MCF 10A (cell line): Measurements from ENCODE around the gene PANK2. TPM values are rescaled to one million over a fixed set of nuclear protein-coding genes. Genes with fewer than 3 reads are reported as not detected.
A peak's percentile ranks its signal among the peaks of the same experiment; 100 is the strongest.
"Not testable (repeated sequence)": the region's sequence is repeated elsewhere in the genome, so short reads cannot be mapped to it uniquely, and the experiment has no call there.

ENCODE experiments used
- Bru-seq: library from RNA; stranded (reverse); fragments of 400-500 nt; gene quantifications from one replicate; lab custom pipeline; 2021; lab: Mats Ljungman, UMichigan
- BruChase-seq, 2 experiments: library from RNA; stranded (reverse); fragments of 400-500 nt; gene quantifications; one replicate each; lab custom pipeline; 2021; lab: Mats Ljungman, UMichigan
- BruUV-seq: library from RNA; stranded (reverse); fragments of 400-500 nt; replicated peaks from 2 replicates; lab custom pipeline; 2021; lab: Mats Ljungman, UMichigan
- CTCF ChIA-PET: fragments of 300-600 bp; sonication (Branson Sonifier 250); formaldehyde crosslinking; extraction: SDS; loops from one replicate; lab custom pipeline; 2021; ENCODE audit warnings: antibody characterized with exemption, inconsistent platforms; lab: Yijun Ruan, JAX
- POLR2A ChIA-PET: fragments of 300-600, 350-650 bp; sonication (Branson Sonifier 250); formaldehyde crosslinking; extraction: SDS; loops from one replicate; lab custom pipeline; 2020; ENCODE audit warnings: antibody characterized with exemption, inconsistent platforms; lab: Yijun Ruan, JAX
- DNase-seq: peaks from one replicate; pipeline ENCODE4 v3.0.0-alpha.2; 2018; ENCODE audit not compliant: unreplicated experiment
- H3K27ac Mint-ChIP-seq: one replicate; pipeline ENCODE4 v1.8.0; 2022; ENCODE audit warnings: mild to moderate bottlenecking, low read depth, mixed read lengths; ENCODE audit not compliant: unreplicated experiment
- H3K27me3 Mint-ChIP-seq: one replicate; pipeline ENCODE4 v1.8.0; 2022; ENCODE audit warnings: mixed read lengths; ENCODE audit not compliant: insufficient read depth, unreplicated experiment
- H3K36me3 Mint-ChIP-seq: one replicate; pipeline ENCODE4 v1.8.0; 2022; ENCODE audit warnings: mild to moderate bottlenecking, moderate library complexity, mixed read lengths; ENCODE audit not compliant: insufficient read depth, unreplicated experiment
- H3K4me1 Mint-ChIP-seq: one replicate; pipeline ENCODE4 v1.8.0; 2022; ENCODE audit warnings: mixed read lengths; ENCODE audit not compliant: insufficient read depth, unreplicated experiment
- H3K4me3 Mint-ChIP-seq: one replicate; pipeline ENCODE4 v1.8.0; 2022; ENCODE audit warnings: mild to moderate bottlenecking, moderate library complexity, mixed read lengths; ENCODE audit not compliant: unreplicated experiment
- H3K9me3 Mint-ChIP-seq: one replicate; pipeline ENCODE4 v1.8.0; 2022; ENCODE audit warnings: mixed read lengths; ENCODE audit not compliant: unreplicated experiment
- intact Hi-C: fragments of 100-400 bp; cut with micrococcal nuclease; formaldehyde crosslinking; loops from 2 replicates; pipeline ENCODE4 v1.14.1; 2022
- long read RNA-seq: library from polyadenylated mRNA; stranded (forward); transcript quantifications from one replicate; pipeline ENCODE4 v2.0.0, GENCODE V29; 2022
- total RNA-seq: library from RNA; stranded (reverse); gene quantifications from 2 replicates; pipeline ENCODE4 v1.2.3, GENCODE V29; 2022
- TF ChIP-seq, protein P1 (sequence below): fragments of 200-600 bp; IDR thresholded peaks from one replicate; pipeline ENCODE4 v1.8.0; 2022; ENCODE audit warnings: antibody characterized with exemption, mild to moderate bottlenecking; ENCODE audit not compliant: unreplicated experiment

The PANK2 gene
- total RNA-seq: 29.2 and 32.8 TPM in 2 replicates
- Bru-seq, nascent RNA: percentile 89 among the genes with signal in this experiment
- BruChase-seq, experiment 1, labeled RNA remaining after a 6-hour chase: percentile 81 among the genes with signal in this experiment
- BruChase-seq, experiment 2, labeled RNA remaining after a 2-hour chase: percentile 86 among the genes with signal in this experiment
- long read RNA-seq, transcript PANK2-202 (7 exons, 1,843 nt): major isoform, 21 of 57 reads
- long read RNA-seq, transcript PANK2-201 (7 exons, 2,280 nt): minor isoform, 19 of 57 reads
- long read RNA-seq, partial matches to known transcripts: 2 of 57 reads
- long read RNA-seq, other reads (novel, unspliced or antisense): 14 of 57 reads

DNA sequence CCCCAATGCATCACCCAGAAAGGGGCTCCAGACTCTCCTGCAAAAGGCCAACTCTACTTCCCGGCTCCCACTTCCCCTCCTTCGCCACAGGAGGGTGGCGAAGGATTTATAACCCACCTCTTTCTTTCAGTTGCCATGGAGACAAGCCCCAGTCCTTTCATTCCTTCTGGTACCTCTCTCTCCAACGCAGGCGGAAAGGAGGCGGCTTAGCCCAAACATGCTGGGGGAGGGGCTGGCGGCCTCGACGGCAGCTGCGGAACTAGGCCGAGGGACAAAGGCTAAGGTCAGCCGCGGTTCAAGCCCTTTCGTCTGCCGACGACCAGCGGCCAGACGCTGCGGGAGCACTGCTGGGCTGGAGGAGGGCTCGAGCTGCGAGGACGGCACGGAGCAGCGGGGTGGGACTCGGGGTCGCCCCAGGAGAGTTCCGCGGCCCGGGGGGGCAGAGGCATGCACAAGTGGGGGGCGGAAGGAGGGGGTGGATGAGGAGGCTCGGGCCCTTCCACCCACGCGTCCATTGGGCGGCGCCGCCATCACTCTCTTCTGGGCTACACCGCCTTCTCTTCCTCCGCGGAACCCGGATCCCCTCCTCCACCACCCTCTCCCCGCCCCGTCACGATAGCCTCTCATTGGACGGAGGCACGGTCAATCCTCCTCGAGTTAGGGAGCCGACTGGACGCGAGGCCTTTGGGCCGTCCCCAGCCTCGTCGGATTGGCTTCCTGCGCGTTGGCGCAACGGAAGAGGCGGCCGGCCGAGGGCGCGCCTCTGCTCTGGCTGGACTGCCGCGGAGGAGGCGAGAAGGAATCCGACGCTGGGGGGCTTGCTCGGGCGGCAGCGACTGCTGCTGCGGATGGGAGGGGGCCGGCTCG lies at the start of gene PANK2:
PANK2 (plus strand) TSS at position 766 of the 867 bp plus-strand sequence.
- H3K9me3 Mint-ChIP-seq: no peaks in the 10 kb centered on the region
- no TSS peak for BruUV-seq
- peaks cover 19% of the 10 kb centered on the region for H3K4me1 Mint-ChIP-seq
- ChIA-PET CTCF (interaction anchor here (0.6 to 0.8 kb wide), 4 partner anchors 57 to 320 kb away, joined by 3 to 4 read pairs (median 4); partner anchors contain the start of gene SPEF1), POLR2A (interaction anchor here (0.7 to 1.7 kb wide), 14 partner anchors 10 to 150 kb away, joined by 3 to 8 read pairs (median 4); partner anchors contain the start of genes ADISSP and SPEF1)
- TF ChIP-seq, protein P1, sequence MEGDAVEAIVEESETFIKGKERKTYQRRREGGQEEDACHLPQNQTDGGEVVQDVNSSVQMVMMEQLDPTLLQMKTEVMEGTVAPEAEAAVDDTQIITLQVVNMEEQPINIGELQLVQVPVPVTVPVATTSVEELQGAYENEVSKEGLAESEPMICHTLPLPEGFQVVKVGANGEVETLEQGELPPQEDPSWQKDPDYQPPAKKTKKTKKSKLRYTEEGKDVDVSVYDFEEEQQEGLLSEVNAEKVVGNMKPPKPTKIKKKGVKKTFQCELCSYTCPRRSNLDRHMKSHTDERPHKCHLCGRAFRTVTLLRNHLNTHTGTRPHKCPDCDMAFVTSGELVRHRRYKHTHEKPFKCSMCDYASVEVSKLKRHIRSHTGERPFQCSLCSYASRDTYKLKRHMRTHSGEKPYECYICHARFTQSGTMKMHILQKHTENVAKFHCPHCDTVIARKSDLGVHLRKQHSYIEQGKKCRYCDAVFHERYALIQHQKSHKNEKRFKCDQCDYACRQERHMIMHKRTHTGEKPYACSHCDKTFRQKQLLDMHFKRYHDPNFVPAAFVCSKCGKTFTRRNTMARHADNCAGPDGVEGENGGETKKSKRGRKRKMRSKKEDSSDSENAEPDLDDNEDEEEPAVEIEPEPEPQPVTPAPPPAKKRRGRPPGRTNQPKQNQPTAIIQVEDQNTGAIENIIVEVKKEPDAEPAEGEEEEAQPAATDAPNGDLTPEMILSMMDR: peak; percentile 11
- intact Hi-C loops: loop anchor here (1.0 to 2.0 kb wide), 4 partner anchors 36 to 196 kb away; partner anchors contain the start of gene RNF24
- H3K36me3 Mint-ChIP-seq: peaks cover 40% of the 10 kb centered on the region
- H3K4me3 Mint-ChIP-seq: peak within 1 kb of the TSS; percentile 91
- H3K27ac Mint-ChIP-seq: peak within 1 kb of the TSS; percentile 96
- H3K27me3 Mint-ChIP-seq: no peaks in the 10 kb centered on the region
- DNase-seq: peak; percentile 99

DNA sequence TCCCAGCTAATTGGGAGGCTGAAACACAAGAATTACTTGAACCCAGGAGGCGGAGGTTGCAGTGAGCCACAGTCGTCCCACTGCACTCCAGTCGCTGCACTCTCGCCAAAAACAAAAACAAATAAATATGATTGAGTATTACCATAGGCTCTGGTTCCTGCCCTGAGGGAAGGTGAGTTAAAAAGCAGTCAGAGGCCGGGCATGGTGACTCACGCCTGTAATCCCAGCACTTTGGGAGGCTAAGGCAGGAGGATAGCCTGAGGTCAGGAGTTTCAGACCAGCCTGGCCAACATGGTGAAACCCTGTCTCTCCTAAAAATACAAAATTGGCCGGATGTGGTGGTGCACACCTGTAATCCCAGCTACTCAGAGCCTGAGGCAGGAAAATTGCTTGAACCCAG lies 49.0 kb upstream of the PANK2 start:
- CTCF ChIA-PET: interaction anchor here (0.6 to 1.1 kb wide), 3 partner anchors 14 to 16 kb away, joined by 3 read pairs; no protein-coding TSS in a partner anchor
- POLR2A ChIA-PET: interaction anchor here (0.6 to 1.6 kb wide), 3 partner anchors 19 to 81 kb away, joined by 3 to 6 read pairs (median 4); partner anchors contain the start of gene AP5S1
- not testable (repeated sequence) for H3K4me3 Mint-ChIP-seq

DNA sequence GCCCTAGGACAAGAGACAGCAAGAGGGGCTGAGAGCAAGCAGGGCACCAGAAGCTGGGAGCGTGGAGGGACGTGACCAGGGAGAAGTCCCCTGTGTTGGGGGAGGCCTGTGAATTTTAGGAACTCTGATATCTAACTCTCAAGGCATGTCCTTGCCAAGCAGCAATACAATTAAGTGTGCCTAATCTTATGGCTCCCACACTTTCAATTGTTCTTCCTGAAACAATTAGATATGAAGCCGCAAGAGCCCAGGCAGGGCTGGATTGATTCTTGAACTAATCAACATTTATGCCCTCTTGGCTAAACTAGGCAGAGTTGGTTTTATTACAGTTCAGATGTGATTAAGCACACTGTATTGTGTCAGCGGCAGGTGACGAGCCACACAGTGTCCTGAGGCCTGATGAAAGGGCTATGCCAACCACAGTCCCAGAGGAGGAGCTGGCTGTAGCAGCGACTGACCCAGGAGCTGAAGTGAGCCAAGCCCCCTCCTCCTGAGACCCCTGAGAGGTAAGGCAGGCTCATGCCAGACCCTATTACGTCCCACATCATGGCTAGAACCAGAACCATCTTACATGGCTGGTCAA lies 46.7 kb upstream of the PANK2 start:
- H3K27ac Mint-ChIP-seq: no peak overlapping the region
- H3K4me1 Mint-ChIP-seq: peaks cover 5% of the 10 kb centered on the region
- TF ChIP-seq, protein P1: no peak
- ChIA-PET POLR2A (interaction anchor here (0.6 to 4.5 kb wide), 3 partner anchors 9 to 36 kb away, joined by 3 to 64 read pairs (median 3); partner anchors contain the start of gene AP5S1), CTCF (interaction anchor here (1.1 to 2.1 kb wide), 3 partner anchors 14 to 22 kb away, joined by 3 to 5 read pairs (median 3); partner anchors contain the start of gene AP5S1)
- no peaks in the 10 kb centered on the region for H3K9me3 Mint-ChIP-seq
- BruUV-seq: no TSS peak
- intact Hi-C loops: no loop called here
- no peak for DNase-seq
- H3K36me3 Mint-ChIP-seq: no peaks in the 10 kb centered on the region
- H3K4me3 Mint-ChIP-seq: no peak overlapping the region
- H3K27me3 Mint-ChIP-seq: no peaks in the 10 kb centered on the region

More for the DNA sequence above, 49.0 kb upstream of the PANK2 start:
- H3K4me1 Mint-ChIP-seq, H3K9me3 Mint-ChIP-seq, intact Hi-C loops, H3K27ac Mint-ChIP-seq, H3K27me3 Mint-ChIP-seq, BruUV-seq, H3K36me3 Mint-ChIP-seq: not testable (repeated sequence)
- peak; percentile 73 for DNase-seq

DNA sequence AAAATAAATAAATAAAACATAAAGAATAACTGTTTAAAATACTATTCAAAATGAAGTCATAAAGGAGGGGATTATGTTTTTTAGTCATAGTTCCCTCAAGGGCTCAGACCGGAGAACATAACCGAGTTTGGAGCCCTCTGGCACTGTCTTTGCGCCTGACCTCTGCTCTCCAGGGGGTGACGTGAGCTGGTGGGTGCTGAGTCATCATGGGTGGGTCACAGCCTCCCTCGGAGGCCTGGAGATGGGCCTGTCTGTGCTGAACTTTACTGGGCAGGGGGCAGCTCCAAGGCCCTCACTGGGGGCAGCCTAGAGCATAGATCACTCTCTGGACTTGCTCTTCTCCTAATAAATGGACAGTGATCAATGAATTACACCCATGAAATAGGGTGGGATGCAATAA lies 45.7 kb upstream of the PANK2 start:
- peak; percentile 58 for DNase-seq
- H3K9me3 Mint-ChIP-seq: no peaks in the 10 kb centered on the region
- no peak overlapping the region for H3K4me3 Mint-ChIP-seq
- H3K27me3 Mint-ChIP-seq: no peaks in the 10 kb centered on the region
- TF ChIP-seq, protein P1: no peak
- intact Hi-C loops: no loop called here
- H3K27ac Mint-ChIP-seq: peak overlapping the region; percentile 39
- H3K36me3 Mint-ChIP-seq: peaks cover 2% of the 10 kb centered on the region
- H3K4me1 Mint-ChIP-seq: peaks cover 8% of the 10 kb centered on the region
- POLR2A ChIA-PET: interaction anchor here (3.3 to 4.5 kb wide), 2 partner anchors 22 to 75 kb away, joined by 22 to 64 read pairs; partner anchors contain the start of genes ADISSP and AP5S1
- no TSS peak for BruUV-seq
- CTCF ChIA-PET: interaction anchor here (0.5 to 2.9 kb wide), 5 partner anchors 8 to 93 kb away, joined by 3 to 30 read pairs (median 3); partner anchors contain the start of gene AP5S1

DNA sequence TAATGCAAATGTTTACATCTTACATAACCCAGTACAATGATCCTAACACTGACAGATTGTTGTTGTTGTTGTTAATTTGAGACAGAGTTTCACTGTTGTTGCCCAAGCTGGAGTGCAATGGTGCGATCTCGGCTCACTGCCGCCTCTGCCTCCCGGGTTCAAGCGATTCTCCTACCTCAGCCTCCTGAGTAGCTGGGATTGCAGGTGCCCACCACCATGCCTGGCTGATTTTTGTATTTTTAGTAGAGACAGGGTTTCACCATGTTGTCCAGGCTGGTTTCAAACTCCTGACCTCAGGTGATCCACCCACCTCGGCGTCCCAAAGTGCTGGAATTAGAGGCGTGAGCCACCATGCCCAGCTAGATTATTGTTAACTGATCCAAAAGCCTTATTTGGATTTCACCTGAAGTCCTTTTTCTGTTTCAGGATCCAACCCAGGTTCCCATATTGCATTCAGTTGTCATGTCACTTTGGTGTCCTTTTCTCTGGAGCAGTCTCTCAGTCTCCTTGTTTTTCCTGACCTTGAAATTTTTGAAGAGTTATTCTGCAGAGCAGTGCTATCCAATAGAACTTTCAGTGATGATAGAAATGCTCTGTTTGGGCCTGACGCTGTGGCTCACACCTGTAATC lies 45.1 kb upstream of the PANK2 start:
- H3K9me3 Mint-ChIP-seq, H3K27me3 Mint-ChIP-seq, intact Hi-C loops, H3K4me3 Mint-ChIP-seq, DNase-seq, BruUV-seq, H3K36me3 Mint-ChIP-seq: not testable (repeated sequence)
- ChIA-PET POLR2A (interaction anchor here (1.4 to 4.5 kb wide), 10 partner anchors 11 to 78 kb away, joined by 3 to 64 read pairs (median 12); partner anchors contain the start of genes ADISSP, AP5S1 and CENPB), CTCF (interaction anchor here (0.6 to 2.9 kb wide), 7 partner anchors 11 to 58 kb away, joined by 3 to 30 read pairs (median 5); partner anchors contain the start of gene AP5S1)
- Mint-ChIP-seq H3K27ac (peak overlapping the region; percentile 39), H3K4me1 (peaks cover 13% of the 10 kb centered on the region)
